ENCODE results near the gene AKNA. TPM values are rescaled to one million over a fixed set of nuclear protein-coding genes. Genes with fewer than 3 reads are reported as not detected.
A peak's percentile ranks its signal among the peaks of the same experiment; 100 is the strongest.

Gene AKNA, protein sequence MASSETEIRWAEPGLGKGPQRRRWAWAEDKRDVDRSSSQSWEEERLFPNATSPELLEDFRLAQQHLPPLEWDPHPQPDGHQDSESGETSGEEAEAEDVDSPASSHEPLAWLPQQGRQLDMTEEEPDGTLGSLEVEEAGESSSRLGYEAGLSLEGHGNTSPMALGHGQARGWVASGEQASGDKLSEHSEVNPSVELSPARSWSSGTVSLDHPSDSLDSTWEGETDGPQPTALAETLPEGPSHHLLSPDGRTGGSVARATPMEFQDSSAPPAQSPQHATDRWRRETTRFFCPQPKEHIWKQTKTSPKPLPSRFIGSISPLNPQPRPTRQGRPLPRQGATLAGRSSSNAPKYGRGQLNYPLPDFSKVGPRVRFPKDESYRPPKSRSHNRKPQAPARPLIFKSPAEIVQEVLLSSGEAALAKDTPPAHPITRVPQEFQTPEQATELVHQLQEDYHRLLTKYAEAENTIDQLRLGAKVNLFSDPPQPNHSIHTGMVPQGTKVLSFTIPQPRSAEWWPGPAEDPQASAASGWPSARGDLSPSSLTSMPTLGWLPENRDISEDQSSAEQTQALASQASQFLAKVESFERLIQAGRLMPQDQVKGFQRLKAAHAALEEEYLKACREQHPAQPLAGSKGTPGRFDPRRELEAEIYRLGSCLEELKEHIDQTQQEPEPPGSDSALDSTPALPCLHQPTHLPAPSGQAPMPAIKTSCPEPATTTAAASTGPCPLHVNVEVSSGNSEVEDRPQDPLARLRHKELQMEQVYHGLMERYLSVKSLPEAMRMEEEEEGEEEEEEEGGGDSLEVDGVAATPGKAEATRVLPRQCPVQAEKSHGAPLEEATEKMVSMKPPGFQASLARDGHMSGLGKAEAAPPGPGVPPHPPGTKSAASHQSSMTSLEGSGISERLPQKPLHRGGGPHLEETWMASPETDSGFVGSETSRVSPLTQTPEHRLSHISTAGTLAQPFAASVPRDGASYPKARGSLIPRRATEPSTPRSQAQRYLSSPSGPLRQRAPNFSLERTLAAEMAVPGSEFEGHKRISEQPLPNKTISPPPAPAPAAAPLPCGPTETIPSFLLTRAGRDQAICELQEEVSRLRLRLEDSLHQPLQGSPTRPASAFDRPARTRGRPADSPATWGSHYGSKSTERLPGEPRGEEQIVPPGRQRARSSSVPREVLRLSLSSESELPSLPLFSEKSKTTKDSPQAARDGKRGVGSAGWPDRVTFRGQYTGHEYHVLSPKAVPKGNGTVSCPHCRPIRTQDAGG (N-terminal part only)
- total RNA-seq, result 10 to 100 TPM; 13.6 to 18.6 (median 17.7) TPM
- 10 to 100 TPM in 2 of 3 donors, 1 to 10 TPM in 1; 9.9 to 81.6 (median 10.2) TPM for polyA plus RNA-seq

DNA sequence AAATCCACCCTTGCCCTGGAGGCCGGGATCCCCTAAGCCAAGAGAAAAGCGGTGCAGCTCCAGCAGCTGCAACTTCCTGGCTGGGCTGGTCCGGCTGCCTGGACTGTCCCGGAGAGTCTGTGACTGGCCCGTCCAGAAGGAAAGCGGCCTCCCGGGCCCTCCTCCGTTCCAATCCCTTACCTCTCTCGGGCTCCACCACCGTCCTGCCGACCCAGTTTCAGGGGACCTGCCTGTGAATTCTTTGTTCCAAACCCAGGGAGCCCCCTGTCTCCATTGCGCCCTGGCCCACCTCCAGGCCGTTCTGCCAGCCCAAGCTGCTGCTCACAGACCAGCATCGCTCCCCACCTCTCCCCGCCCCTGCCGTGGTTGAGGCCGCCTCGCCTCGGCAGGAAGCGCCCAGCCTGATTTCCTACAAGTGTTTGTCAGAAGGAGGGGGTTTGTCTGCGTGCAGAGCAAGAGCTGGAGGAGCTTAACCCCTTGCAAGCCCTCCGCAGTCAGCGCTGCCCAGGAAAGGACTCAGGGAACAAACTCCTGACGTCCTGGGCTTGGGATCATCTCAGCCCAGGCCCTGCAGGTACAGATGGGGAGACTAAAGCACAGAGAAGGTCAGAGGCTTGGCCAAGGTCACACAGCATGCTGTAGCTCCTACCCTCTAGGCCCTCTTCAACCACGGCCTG lies at the start of gene AKNA:
AKNA (minus strand) TSS at position 303 of the 677 bp plus-strand sequence. CDS start 6,649 bp downstream, outside the sequence.
- Histone ChIP-seq H3K4me3 (peak within 1 kb of the TSS; percentile 49 to 64 (median 61)), H3K4me1 (peaks cover 0 to 66% (median 51%) of the 10 kb centered on the region in 4 donors), H3K27ac (peak within 1 kb of the TSS; percentile 84 to 91 (median 88)), H3K36me3 (no peaks in the 10 kb centered on the region), H3K27me3 (no peaks in the 10 kb centered on the region), H3K9me3 (no peaks in the 10 kb centered on the region)
- peak; percentile 86 to 95 (median 92) for TF ChIP-seq POLR2AphosphoS5 (IDR thresholded peaks at IDR 0.05)
- TF ChIP-seq, protein P1, sequence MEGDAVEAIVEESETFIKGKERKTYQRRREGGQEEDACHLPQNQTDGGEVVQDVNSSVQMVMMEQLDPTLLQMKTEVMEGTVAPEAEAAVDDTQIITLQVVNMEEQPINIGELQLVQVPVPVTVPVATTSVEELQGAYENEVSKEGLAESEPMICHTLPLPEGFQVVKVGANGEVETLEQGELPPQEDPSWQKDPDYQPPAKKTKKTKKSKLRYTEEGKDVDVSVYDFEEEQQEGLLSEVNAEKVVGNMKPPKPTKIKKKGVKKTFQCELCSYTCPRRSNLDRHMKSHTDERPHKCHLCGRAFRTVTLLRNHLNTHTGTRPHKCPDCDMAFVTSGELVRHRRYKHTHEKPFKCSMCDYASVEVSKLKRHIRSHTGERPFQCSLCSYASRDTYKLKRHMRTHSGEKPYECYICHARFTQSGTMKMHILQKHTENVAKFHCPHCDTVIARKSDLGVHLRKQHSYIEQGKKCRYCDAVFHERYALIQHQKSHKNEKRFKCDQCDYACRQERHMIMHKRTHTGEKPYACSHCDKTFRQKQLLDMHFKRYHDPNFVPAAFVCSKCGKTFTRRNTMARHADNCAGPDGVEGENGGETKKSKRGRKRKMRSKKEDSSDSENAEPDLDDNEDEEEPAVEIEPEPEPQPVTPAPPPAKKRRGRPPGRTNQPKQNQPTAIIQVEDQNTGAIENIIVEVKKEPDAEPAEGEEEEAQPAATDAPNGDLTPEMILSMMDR (IDR thresholded peaks at IDR 0.05), result no peak
- TF ChIP-seq EP300 (IDR thresholded peaks at IDR 0.05), result no peak
- TF ChIP-seq POLR2A (IDR thresholded peaks at IDR 0.05), result peak; percentile 81 to 83
- DNase-seq, result peak; percentile 92
- intact Hi-C loops (cut with DNase I), result loop anchor here (2.0 kb wide), 1 partner anchor 39 kb away; no protein-coding TSS in a partner anchor
- WGBS, 2 donors, result 7 to 24% methylated on average over 25 of the region's 25 CpGs

DNA sequence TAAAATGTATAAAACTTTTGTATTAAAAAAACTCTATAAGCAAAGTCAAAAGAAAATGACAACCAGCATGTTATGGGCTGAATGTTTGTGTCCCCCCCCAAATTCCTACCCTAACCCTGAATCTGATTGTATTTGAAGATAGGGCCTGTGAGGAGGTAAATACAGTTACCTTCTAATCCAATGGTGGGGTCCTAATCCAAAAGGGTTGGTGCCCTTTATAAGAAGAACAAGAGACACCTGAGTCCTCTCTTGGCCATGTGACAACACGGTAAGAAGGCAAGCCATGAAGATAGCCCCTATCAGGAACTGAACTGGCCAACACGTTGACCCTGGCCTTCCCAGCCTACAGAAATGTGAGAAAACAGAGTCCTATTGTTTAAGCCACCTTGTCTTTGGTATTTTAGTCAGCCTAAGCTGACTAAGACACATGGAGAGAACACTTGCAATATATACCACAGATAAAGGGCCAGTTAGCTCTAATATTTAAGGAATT lies 49.7 kb upstream of the AKNA start:
- Histone ChIP-seq H3K9me3 (no peaks in the 10 kb centered on the region), H3K4me3 (no peak overlapping the region), H3K36me3 (no peaks in the 10 kb centered on the region), H3K4me1 (no peaks in the 10 kb centered on the region), H3K27me3 (no peaks in the 10 kb centered on the region), H3K27ac (no peak overlapping the region)
- intact Hi-C loops (cut with DNase I), result no loop called here
- WGBS, 2 donors, result 69 to 86% methylated on average over 2 of the region's 2 CpGs
- DNase-seq, result no peak
- TF ChIP-seq, protein P1 (IDR thresholded peaks at IDR 0.05), result no peak
- TF ChIP-seq EP300 (IDR thresholded peaks at IDR 0.05) (no peak), POLR2AphosphoS5 (IDR thresholded peaks at IDR 0.05) (no peak), POLR2A (IDR thresholded peaks at IDR 0.05) (no peak)

DNA sequence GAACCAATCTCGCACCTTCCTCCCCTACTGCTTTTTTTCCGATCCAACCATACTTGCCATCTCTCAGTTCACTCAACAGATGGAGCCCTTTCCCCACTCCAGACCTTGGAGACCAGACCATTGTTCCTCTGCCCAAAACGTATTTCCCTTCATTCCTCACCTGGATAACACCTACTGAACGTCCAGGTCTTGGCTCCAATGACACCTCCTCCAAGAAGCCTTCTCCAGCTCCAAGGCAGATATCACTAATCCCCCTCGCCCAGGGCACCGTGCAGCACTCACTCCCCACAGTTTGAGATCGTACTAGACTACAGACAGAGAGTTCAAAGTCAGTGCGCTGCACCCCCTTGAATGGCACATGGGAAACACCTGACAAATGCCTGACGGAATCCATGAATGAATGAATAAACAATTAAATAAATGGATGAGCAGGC lies 47.1 kb upstream of the AKNA start:
- Histone ChIP-seq H3K27ac (no peak overlapping the region), H3K36me3 (no peaks in the 10 kb centered on the region), H3K9me3 (no peaks in the 10 kb centered on the region), H3K4me1 (no peaks in the 10 kb centered on the region), H3K27me3 (no peaks in the 10 kb centered on the region), H3K4me3 (no peak overlapping the region)
- DNase-seq, result no peak
- 40 to 53% methylated on average over 9 of the region's 9 CpGs for WGBS, 2 donors
- intact Hi-C loops (cut with DNase I), result no loop called here
- TF ChIP-seq POLR2A (IDR thresholded peaks at IDR 0.05), result no peak
- no peak for TF ChIP-seq POLR2AphosphoS5 (IDR thresholded peaks at IDR 0.05)
- TF ChIP-seq, protein P1 (IDR thresholded peaks at IDR 0.05), result peak in 1 of 4 experiments; percentile 18

Data from sigmoid colon (tissue), 7 donors.